ENCODE measurements around the gene NCOA5.

The NCOA5 gene

GRCh38 chr20:46013829-46014516 lies 75.8 kb downstream of the NCOA5 start (continued):
- TF ChIP-seq ZNF148 (tag by site-specific recombination; IDR thresholded peaks at IDR 0.05; ENCODE audit: borderline replicate concordance) (no peak), ZNF571 (tag by site-specific recombination; IDR thresholded peaks at IDR 0.05) (no peak), ZNF654 (tag by site-specific recombination; IDR thresholded peaks at IDR 0.05; ENCODE audit: low read depth) (peak; percentile 13), AEBP2 (tag by site-specific recombination; IDR thresholded peaks at IDR 0.05; ENCODE audit: borderline replicate concordance) (no peak), GLIS1 (tag by site-specific recombination; IDR thresholded peaks at IDR 0.05) (peak; percentile 58; the same call in 1 of the 2 replicates), ZNF404 (tag by site-specific recombination; IDR thresholded peaks at IDR 0.05) (no peak), ZSCAN18 (tag by site-specific recombination; IDR thresholded peaks at IDR 0.05) (0 out of 2 replicates have a peak, but pooled peaks have one; percentile 45), ZBTB49 (tag by site-specific recombination; IDR thresholded peaks at IDR 0.05; ENCODE audit: low read depth) (no peak), ZNF211 (tag by site-specific recombination; IDR thresholded peaks at IDR 0.05; ENCODE audit: low read depth) (no peak), ZNF280C (tag by site-specific recombination; IDR thresholded peaks at IDR 0.05) (no peak), ZFP3 (tag by site-specific recombination; IDR thresholded peaks at IDR 0.05; ENCODE audit: low read depth) (no peak), ZNF600 (tag by site-specific recombination; IDR thresholded peaks at IDR 0.05) (peak; percentile 82), ZNF843 (tag by site-specific recombination; IDR thresholded peaks at IDR 0.05) (no peak), ZNF112 (tag by site-specific recombination; IDR thresholded peaks at IDR 0.05) (no peak), ZNF416 (tag by site-specific recombination; IDR thresholded peaks at IDR 0.05) (no peak), ZNF350 (tag by site-specific recombination; IDR thresholded peaks at IDR 0.05) (no peak), ZNF670 (tag by site-specific recombination; IDR thresholded peaks at IDR 0.05; ENCODE audit: low read depth) (no peak), ZNF792 (tag by site-specific recombination; IDR thresholded peaks at IDR 0.05) (no peak), ZIC2 (tag by site-specific recombination; IDR thresholded peaks at IDR 0.05) (peak; percentile 39), KLF16 (tag by site-specific recombination; IDR thresholded peaks at IDR 0.05) (peak; percentile 78), YY1 (tag by site-specific recombination; IDR thresholded peaks at IDR 0.05) (no peak), ZNF501 (tag by site-specific recombination; IDR thresholded peaks at IDR 0.05) (0 out of 2 replicates have a peak, but pooled peaks have one; percentile 49), ZNF76 (tag by site-specific recombination; IDR thresholded peaks at IDR 0.05; ENCODE audit: borderline replicate concordance, low read depth) (peak; percentile 81), GLI4 (tag by site-specific recombination; IDR thresholded peaks at IDR 0.05) (no peak), ZNF791 (tag by site-specific recombination; IDR thresholded peaks at IDR 0.05) (no peak), ZNF555 (tag by site-specific recombination; conservative IDR thresholded peaks at IDR 0.05) (no peak), TSHZ1 (tag by site-specific recombination; IDR thresholded peaks at IDR 0.05; ENCODE audit: borderline replicate concordance) (no peak)

All from HEK293 (cell line).